Right renal cortex interstitium (tissue), 3 donors: Measurements from ENCODE around the gene GSTM3. TPM values are rescaled to one million over a fixed set of nuclear protein-coding genes. Genes with fewer than 3 reads are reported as not detected.
A peak's percentile ranks its signal among the peaks of the same experiment; 100 is the strongest.

ENCODE experiments used
- DNase-seq, 3 donors: peaks; one replicate each; pipeline ENCODE4 v3.0.0-alpha.2; 2013; ENCODE audit warnings: low read depth in 3 of 3, low spot score in 2 of 3
- polyA plus RNA-seq, 3 donors: library from polyadenylated mRNA; unstranded; fragments of 120-200 nt; gene quantifications; one replicate each; pipeline ENCODE4 v1.2.1, GENCODE V29; 2013; ENCODE audit not compliant: insufficient read length in 3 of 3

GSTM3 gene
- 100 to 1,000 TPM; 227 to 298 (median 295) TPM for polyA plus RNA-seq

- no peak for DNase-seq
These were observed at the start of gene GSTM3 for GRCh38 chr1:109740615-109741373. Gene GSTM3 (minus strand): TSS chr1:109741038. CDS start chr1:109740287, 751 bp downstream.

- no peak for DNase-seq
These were observed 49.5 kb upstream of the GSTM3 start for GRCh38 chr1:109790329-109790728.

GRCh38 chr1:109789551-109790180, 48.8 kb upstream of the GSTM3 start:
- no peak for DNase-seq

- DNase-seq, result no peak
These were observed 48.1 kb upstream of the GSTM3 start for GRCh38 chr1:109788695-109789521.

GRCh38 chr1:109787845-109788601, 47.2 kb upstream of the GSTM3 start:
- DNase-seq, result no peak

- DNase-seq, result no peak
These were observed 46.5 kb upstream of the GSTM3 start for GRCh38 chr1:109787211-109787844.

GRCh38 chr1:109786531-109787021, 45.7 kb upstream of the GSTM3 start:
- DNase-seq, result no peak

GRCh38 chr1:109786112-109786480, 45.3 kb upstream of the GSTM3 start:
- no peak for DNase-seq

GRCh38 chr1:109785446-109786111, 44.7 kb upstream of the GSTM3 start:
- no peak for DNase-seq

- DNase-seq, result no peak
These were observed 43.9 kb upstream of the GSTM3 start for GRCh38 chr1:109784551-109785252.

GRCh38 chr1:109783436-109783835, 42.6 kb upstream of the GSTM3 start:
- DNase-seq, result no peak

- DNase-seq, result no peak
These were observed 42.1 kb upstream of the GSTM3 start for GRCh38 chr1:109782927-109783326.

GRCh38 chr1:109782514-109782913, 41.7 kb upstream of the GSTM3 start:
- no peak for DNase-seq

- no peak for DNase-seq
These were observed 41.0 kb upstream of the GSTM3 start for GRCh38 chr1:109781806-109782205.

GRCh38 chr1:109780982-109781381, 40.1 kb upstream of the GSTM3 start:
- no peak for DNase-seq

GRCh38 chr1:109777980-109778625, 37.3 kb upstream of the GSTM3 start:
- DNase-seq, result no peak

- DNase-seq, result no peak
These were observed 36.6 kb upstream of the GSTM3 start for GRCh38 chr1:109777436-109777835.

GRCh38 chr1:109776911-109777310, 36.1 kb upstream of the GSTM3 start:
- peak in 2 of 3 donors; percentile 74 for DNase-seq
